ENCODE results near the gene GAA. TPM values are rescaled to one million over a fixed set of nuclear protein-coding genes. Genes with fewer than 3 reads are reported as not detected.
A peak's percentile ranks its signal among the peaks of the same experiment; 100 is the strongest.

The GAA gene
- total and polyA plus RNA-seq, 10 of the 15 experiments (the other 5 are each of a cell fraction or from before 2014, with no cell fraction given) = 0.18 to 10.5 (median 4.1) TPM

DNA sequence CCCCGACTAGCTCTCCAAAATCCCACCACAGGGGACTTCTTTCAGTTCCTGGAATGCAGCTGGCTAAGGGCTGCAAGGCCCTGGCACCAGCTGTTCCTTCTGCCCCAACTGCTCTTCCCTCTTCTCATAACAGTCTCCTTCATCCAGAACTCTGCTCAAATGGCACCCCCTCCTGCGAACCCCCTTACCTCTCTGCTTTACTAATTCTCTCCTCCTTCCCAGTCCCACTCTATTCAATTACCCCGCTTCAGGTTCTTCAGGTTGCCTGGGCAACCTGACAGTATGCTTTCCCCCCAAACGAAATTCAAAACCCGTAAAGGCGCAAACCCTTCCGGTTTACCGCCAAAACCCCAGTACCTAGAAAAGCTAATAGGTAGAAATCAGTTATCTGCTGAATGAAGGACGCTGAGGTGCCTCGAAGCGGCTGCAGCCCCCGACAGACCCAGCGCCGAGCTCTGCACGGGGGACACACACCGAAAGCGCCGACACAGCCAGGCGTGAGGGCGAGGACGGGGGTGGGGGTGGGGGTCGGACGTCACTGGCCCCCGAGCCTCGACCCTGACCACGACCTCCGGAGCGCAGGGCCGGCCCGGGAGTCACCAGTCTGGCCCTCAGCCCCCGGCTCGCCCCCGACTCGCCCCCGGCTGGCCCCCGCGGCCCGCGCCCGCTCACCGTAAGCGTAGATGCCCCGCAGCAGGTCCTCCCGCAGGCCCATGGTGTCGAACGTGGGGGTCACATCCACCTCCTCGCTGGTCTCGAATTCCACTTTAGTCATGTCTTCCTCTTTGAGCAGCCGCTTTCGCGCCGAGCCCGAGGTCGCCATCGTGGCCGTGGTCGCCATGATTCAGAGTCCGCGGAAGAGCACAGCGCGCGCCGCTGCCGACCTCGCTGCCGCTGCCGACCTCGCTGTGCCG, 45.0 kb downstream of the GAA start (continued):
- TF ChIP-seq, protein P1, sequence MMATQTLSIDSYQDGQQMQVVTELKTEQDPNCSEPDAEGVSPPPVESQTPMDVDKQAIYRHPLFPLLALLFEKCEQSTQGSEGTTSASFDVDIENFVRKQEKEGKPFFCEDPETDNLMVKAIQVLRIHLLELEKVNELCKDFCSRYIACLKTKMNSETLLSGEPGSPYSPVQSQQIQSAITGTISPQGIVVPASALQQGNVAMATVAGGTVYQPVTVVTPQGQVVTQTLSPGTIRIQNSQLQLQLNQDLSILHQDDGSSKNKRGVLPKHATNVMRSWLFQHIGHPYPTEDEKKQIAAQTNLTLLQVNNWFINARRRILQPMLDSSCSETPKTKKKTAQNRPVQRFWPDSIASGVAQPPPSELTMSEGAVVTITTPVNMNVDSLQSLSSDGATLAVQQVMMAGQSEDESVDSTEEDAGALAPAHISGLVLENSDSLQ (IDR thresholded peaks at IDR 0.05) = no peak
- TF ChIP-seq NR2F1 (conservative IDR thresholded peaks at IDR 0.05) = peak; percentile 62
- peak; percentile 64; the same call in 1 of the 2 replicates for TF ChIP-seq YY1 (IDR thresholded peaks at IDR 0.05; ENCODE audit: low read depth, low read length)
- no peak for TF ChIP-seq CREB1 (IDR thresholded peaks at IDR 0.05; ENCODE audit: low read depth)
- no peak for TF ChIP-seq RELA (IDR thresholded peaks at IDR 0.05; ENCODE audit: borderline replicate concordance, partially characterized antibody)
- TF ChIP-seq TCF12 (IDR thresholded peaks at IDR 0.05; ENCODE audit: low read depth, low read length) = 0 out of 2 replicates have a peak, but pooled peaks have one; percentile 30
- TF ChIP-seq RB1 (IDR thresholded peaks at IDR 0.05; ENCODE audit: borderline replicate concordance) = peak; percentile 23; the same call in 1 of the 2 replicates
- TF ChIP-seq, protein P2, sequence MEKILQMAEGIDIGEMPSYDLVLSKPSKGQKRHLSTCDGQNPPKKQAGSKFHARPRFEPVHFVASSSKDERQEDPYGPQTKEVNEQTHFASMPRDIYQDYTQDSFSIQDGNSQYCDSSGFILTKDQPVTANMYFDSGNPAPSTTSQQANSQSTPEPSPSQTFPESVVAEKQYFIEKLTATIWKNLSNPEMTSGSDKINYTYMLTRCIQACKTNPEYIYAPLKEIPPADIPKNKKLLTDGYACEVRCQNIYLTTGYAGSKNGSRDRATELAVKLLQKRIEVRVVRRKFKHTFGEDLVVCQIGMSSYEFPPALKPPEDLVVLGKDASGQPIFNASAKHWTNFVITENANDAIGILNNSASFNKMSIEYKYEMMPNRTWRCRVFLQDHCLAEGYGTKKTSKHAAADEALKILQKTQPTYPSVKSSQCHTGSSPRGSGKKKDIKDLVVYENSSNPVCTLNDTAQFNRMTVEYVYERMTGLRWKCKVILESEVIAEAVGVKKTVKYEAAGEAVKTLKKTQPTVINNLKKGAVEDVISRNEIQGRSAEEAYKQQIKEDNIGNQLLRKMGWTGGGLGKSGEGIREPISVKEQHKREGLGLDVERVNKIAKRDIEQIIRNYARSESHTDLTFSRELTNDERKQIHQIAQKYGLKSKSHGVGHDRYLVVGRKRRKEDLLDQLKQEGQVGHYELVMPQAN (conservative IDR thresholded peaks at IDR 0.05) = peak; percentile 55
- TF ChIP-seq, protein P3, sequence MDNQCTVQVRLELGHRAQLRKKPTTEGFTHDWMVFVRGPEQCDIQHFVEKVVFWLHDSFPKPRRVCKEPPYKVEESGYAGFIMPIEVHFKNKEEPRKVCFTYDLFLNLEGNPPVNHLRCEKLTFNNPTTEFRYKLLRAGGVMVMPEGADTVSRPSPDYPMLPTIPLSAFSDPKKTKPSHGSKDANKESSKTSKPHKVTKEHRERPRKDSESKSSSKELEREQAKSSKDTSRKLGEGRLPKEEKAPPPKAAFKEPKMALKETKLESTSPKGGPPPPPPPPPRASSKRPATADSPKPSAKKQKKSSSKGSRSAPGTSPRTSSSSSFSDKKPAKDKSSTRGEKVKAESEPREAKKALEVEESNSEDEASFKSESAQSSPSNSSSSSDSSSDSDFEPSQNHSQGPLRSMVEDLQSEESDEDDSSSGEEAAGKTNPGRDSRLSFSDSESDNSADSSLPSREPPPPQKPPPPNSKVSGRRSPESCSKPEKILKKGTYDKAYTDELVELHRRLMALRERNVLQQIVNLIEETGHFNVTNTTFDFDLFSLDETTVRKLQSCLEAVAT (IDR thresholded peaks at IDR 0.05) = no peak
- no peak; the same call in 1 of the 2 replicates for TF ChIP-seq POLR2A (IDR thresholded peaks at IDR 0.05; ENCODE audit: low read depth, low read length)
- TF ChIP-seq DPF2 (IDR thresholded peaks at IDR 0.05) = peak; percentile 18; the same call in 1 of the 2 replicates
- no peak; the same call in 1 of the 2 replicates for TF ChIP-seq SIN3A (IDR thresholded peaks at IDR 0.05; ENCODE audit: low read depth, low read length)
- TF ChIP-seq SREBF1 (IDR thresholded peaks at IDR 0.05; ENCODE audit: low read length) = no peak
- TF ChIP-seq, protein P4, sequence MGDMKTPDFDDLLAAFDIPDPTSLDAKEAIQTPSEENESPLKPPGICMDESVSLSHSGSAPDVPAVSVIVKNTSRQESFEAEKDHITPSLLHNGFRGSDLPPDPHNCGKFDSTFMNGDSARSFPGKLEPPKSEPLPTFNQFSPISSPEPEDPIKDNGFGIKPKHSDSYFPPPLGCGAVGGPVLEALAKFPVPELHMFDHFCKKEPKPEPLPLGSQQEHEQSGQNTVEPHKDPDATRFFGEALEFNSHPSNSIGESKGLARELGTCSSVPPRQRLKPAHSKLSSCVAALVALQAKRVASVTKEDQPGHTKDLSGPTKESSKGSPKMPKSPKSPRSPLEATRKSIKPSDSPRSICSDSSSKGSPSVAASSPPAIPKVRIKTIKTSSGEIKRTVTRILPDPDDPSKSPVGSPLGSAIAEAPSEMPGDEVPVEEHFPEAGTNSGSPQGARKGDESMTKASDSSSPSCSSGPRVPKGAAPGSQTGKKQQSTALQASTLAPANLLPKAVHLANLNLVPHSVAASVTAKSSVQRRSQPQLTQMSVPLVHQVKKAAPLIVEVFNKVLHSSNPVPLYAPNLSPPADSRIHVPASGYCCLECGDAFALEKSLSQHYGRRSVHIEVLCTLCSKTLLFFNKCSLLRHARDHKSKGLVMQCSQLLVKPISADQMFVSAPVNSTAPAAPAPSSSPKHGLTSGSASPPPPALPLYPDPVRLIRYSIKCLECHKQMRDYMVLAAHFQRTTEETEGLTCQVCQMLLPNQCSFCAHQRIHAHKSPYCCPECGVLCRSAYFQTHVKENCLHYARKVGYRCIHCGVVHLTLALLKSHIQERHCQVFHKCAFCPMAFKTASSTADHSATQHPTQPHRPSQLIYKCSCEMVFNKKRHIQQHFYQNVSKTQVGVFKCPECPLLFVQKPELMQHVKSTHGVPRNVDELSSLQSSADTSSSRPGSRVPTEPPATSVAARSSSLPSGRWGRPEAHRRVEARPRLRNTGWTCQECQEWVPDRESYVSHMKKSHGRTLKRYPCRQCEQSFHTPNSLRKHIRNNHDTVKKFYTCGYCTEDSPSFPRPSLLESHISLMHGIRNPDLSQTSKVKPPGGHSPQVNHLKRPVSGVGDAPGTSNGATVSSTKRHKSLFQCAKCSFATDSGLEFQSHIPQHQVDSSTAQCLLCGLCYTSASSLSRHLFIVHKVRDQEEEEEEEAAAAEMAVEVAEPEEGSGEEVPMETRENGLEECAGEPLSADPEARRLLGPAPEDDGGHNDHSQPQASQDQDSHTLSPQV (IDR thresholded peaks at IDR 0.05) = no peak
- 0 out of 2 replicates have a peak, but pooled peaks have one; percentile 19 for TF ChIP-seq TAF1 (IDR thresholded peaks at IDR 0.05; ENCODE audit: borderline replicate concordance, low read depth, low read length)
- TF ChIP-seq RAD21 (IDR thresholded peaks at IDR 0.05; ENCODE audit: insufficient read depth, low read depth, low read length) = no peak
- TF ChIP-seq, protein P5, sequence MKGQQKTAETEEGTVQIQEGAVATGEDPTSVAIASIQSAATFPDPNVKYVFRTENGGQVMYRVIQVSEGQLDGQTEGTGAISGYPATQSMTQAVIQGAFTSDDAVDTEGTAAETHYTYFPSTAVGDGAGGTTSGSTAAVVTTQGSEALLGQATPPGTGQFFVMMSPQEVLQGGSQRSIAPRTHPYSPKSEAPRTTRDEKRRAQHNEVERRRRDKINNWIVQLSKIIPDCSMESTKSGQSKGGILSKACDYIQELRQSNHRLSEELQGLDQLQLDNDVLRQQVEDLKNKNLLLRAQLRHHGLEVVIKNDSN (IDR thresholded peaks at IDR 0.05; ENCODE audit: borderline replicate concordance, extremely low read length, insufficient read depth, low read depth, low read length) = no peak
- no peak for TF ChIP-seq NFYA (IDR thresholded peaks at IDR 0.05; ENCODE audit: borderline replicate concordance, low read depth, low read length)
- TF ChIP-seq MYB (IDR thresholded peaks at IDR 0.05; ENCODE audit: borderline replicate concordance, low read depth, low read length) = no peak
- no peak for TF ChIP-seq ATF7 (IDR thresholded peaks at IDR 0.05; ENCODE audit: low read depth)

All from GM12878 (cell line).